Natural killer cell (primary cell): ENCODE data around the gene DCAF8. TPM values are rescaled to one million over a fixed set of nuclear protein-coding genes. Genes with fewer than 3 reads are reported as not detected.

ENCODE experiments used
- ATAC-seq, 3 donors: fragments of 150-1000 bp in 2 of 3; fragments of 200-7000 bp in 1 of 3; cut with Tn5 transposase; 1 replicate in 1 of 3; 2 replicates in 2 of 3; pipeline ENCODE4 v1.10.0; 2021; ENCODE audit warnings: mild to moderate bottlenecking in 2 of 3, moderate library complexity in 2 of 3
- DNase-seq, 2 donors: peaks; one replicate each; pipeline versions ENCODE4 v3.0.0 to v3.0.0-alpha.2; 2013 to 2021; ENCODE audit warnings: mixed read lengths in 1 of 2
- H3K27ac ChIP-seq: one replicate; pipeline ENCODE4 v1.5.1; 2013; ENCODE audit warnings: mild to moderate bottlenecking, low read length
- H3K27me3 ChIP-seq: one replicate; pipeline ENCODE4 v1.6.1; 2013; ENCODE audit warnings: low read length; ENCODE audit not compliant: control insufficient read depth, insufficient read depth
- H3K36me3 ChIP-seq: one replicate; pipeline ENCODE4 v1.6.1; 2013; ENCODE audit warnings: low read length; ENCODE audit not compliant: control insufficient read depth, insufficient read depth
- H3K4me1 ChIP-seq: one replicate; pipeline ENCODE4 v1.6.1; 2013; ENCODE audit warnings: low read length; ENCODE audit not compliant: control insufficient read depth, insufficient read depth
- H3K4me3 ChIP-seq: one replicate; pipeline ENCODE4 v1.5.1; 2013; ENCODE audit warnings: low read length
- H3K9me3 ChIP-seq: one replicate; pipeline ENCODE4 v1.6.1; 2013; ENCODE audit warnings: low read length; ENCODE audit not compliant: control insufficient read depth, insufficient read depth
- H3K27ac Mint-ChIP-seq, 2 donors: one replicate each; pipeline ENCODE4 v1.8.0; 2022; ENCODE audit warnings: mild to moderate bottlenecking in 2 of 2, mixed read lengths in 2 of 2, moderate library complexity in 1 of 2
- H3K27me3 Mint-ChIP-seq, 2 donors: one replicate each; pipeline ENCODE4 v1.8.0; 2022; ENCODE audit warnings: low read depth in 2 of 2, mixed read lengths in 2 of 2
- H3K36me3 Mint-ChIP-seq: one replicate; pipeline ENCODE4 v1.8.0; 2022; ENCODE audit warnings: mixed read lengths
- H3K4me1 Mint-ChIP-seq, 2 donors: one replicate each; pipeline ENCODE4 v1.8.0; 2022; ENCODE audit warnings: mixed read lengths in 2 of 2
- H3K4me3 Mint-ChIP-seq: one replicate; pipeline ENCODE4 v1.8.0; 2022; ENCODE audit warnings: mild to moderate bottlenecking, moderate library complexity, mixed read lengths
- H3K9me3 Mint-ChIP-seq, 2 donors: one replicate each; pipeline ENCODE4 v1.8.0; 2022; ENCODE audit warnings: mixed read lengths in 2 of 2
- WGBS: methylation state at CpG from one replicate; pipeline ENCODE4 v1.1.7; 2013; ENCODE audit warnings: missing lambda C conversion rate; ENCODE audit not compliant: insufficient coverage; 5-methylcytosine and 5-hydroxymethylcytosine counted together
- intact Hi-C: fragments of 100-400 bp; cut with micrococcal nuclease; formaldehyde crosslinking; loops from one replicate; pipeline ENCODE4 v1.14.2; 2022
- total RNA-seq, 4 donors: library from RNA; stranded (reverse); fragments of 120-200 nt in 1 of 4; gene quantifications; one replicate each; pipeline versions ENCODE4 v1.2.3 to v1.2.4, GENCODE V29; 2013 to 2022
- TF ChIP-seq, protein P1 (sequence below): fragments of 200-600 bp; IDR thresholded peaks from one replicate; pipeline ENCODE4 v1.8.0; 2022; ENCODE audit warnings: antibody characterized with exemption

The DCAF8 gene
- total RNA-seq, 3 donors from 2014 or later (not counting 1 experiment from before 2014, with no cell fraction given) = 189 to 201 (median 189) TPM

DNA sequence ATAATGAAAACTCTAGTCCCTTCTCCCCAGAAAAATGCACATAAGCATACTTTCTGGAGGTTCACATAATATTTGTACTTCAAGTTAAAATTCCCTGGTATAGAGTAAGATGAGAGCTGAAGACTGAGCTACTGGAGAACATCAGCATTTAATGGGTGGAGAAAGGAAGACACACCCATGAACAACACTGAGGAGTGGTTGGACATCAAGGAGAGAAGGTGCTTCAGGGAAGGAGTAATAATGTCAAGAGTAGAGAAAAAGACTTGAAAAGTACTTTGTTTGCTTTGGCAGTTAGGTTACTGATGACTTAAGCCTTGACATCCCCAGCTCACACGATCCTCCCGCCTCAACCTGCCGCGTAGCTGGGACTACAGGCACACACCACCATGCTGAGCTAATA lies 35.3 kb downstream of the DCAF8 start:
- no peaks in the 10 kb centered on the region for H3K27me3 Mint-ChIP-seq
- DNase-seq = no peak
- WGBS = 95% methylated on average over 4 of the region's 4 CpGs
- H3K27ac ChIP-seq = no peak overlapping the region
- no peak overlapping the region for H3K4me3 ChIP-seq
- no peaks in the 10 kb centered on the region for H3K4me1 ChIP-seq
- no peaks in the 10 kb centered on the region for H3K4me1 Mint-ChIP-seq
- no peak overlapping the region for H3K4me3 Mint-ChIP-seq
- no peaks in the 10 kb centered on the region for H3K9me3 Mint-ChIP-seq
- ATAC-seq = no peak
- TF ChIP-seq, protein P1, sequence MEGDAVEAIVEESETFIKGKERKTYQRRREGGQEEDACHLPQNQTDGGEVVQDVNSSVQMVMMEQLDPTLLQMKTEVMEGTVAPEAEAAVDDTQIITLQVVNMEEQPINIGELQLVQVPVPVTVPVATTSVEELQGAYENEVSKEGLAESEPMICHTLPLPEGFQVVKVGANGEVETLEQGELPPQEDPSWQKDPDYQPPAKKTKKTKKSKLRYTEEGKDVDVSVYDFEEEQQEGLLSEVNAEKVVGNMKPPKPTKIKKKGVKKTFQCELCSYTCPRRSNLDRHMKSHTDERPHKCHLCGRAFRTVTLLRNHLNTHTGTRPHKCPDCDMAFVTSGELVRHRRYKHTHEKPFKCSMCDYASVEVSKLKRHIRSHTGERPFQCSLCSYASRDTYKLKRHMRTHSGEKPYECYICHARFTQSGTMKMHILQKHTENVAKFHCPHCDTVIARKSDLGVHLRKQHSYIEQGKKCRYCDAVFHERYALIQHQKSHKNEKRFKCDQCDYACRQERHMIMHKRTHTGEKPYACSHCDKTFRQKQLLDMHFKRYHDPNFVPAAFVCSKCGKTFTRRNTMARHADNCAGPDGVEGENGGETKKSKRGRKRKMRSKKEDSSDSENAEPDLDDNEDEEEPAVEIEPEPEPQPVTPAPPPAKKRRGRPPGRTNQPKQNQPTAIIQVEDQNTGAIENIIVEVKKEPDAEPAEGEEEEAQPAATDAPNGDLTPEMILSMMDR = no peak
- H3K36me3 Mint-ChIP-seq = peaks cover 17% of the 10 kb centered on the region
- intact Hi-C loops = no loop called here
- H3K27ac Mint-ChIP-seq = no peak overlapping the region
- no peaks in the 10 kb centered on the region for H3K9me3 ChIP-seq
- H3K27me3 ChIP-seq = no peaks in the 10 kb centered on the region
- peaks cover 94% of the 10 kb centered on the region for H3K36me3 ChIP-seq

DNA sequence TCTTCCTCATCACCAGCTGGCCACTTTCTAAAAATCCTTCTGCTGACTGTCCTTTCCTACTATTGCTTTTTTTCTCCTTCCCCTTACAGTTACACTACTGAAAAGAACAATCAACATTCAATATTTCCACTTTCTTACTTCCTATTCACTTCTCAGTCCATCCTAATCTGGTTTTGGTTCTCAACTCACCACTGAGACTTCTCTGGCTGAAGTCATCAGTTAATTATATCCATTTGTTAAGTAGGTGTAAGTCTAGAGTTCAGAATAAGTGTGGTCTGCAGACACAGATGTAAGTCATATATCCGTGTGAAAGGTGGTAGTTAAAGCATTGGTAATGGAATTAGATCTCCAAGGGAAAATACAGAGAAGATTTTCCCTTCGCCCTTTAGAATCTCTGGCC lies 35.7 kb downstream of the DCAF8 start:
- peaks cover 17% of the 10 kb centered on the region for H3K36me3 Mint-ChIP-seq
- no peaks in the 10 kb centered on the region for H3K4me1 Mint-ChIP-seq
- H3K27me3 Mint-ChIP-seq = no peaks in the 10 kb centered on the region

DNA sequence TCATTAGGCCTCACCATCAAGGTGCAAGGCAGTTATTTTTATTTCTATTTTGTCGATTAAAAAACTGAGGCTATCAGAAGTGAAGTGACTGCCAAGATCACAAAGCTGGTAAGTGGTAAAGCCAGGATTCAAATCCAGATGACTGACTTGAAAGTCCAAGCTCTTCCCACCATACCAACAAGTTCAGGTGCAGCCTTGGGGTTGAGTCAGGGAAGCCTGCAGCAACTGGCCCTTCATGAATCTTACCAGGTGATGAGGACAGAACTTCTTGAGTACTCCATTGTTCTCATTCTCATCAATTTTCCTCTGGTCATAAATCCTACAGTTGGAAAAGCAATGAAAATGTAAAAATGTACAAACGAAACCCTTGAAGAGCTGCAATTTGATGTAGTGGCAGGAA lies 37.0 kb downstream of the DCAF8 start:
- Histone ChIP-seq H3K9me3 (no peaks in the 10 kb centered on the region), H3K4me3 (no peak overlapping the region), H3K27me3 (no peaks in the 10 kb centered on the region), H3K27ac (no peak overlapping the region), H3K36me3 (peaks cover 93% of the 10 kb centered on the region), H3K4me1 (no peaks in the 10 kb centered on the region)
- peaks cover 16% of the 10 kb centered on the region for H3K36me3 Mint-ChIP-seq
- no peak for DNase-seq
- H3K4me3 Mint-ChIP-seq = no peak overlapping the region
- TF ChIP-seq, protein P1 = no peak
- no peaks in the 10 kb centered on the region for H3K27me3 Mint-ChIP-seq
- 100% methylated on average over 2 of the region's 2 CpGs for WGBS
- no peaks in the 10 kb centered on the region for H3K9me3 Mint-ChIP-seq
- no peaks in the 10 kb centered on the region for H3K4me1 Mint-ChIP-seq
- no peak for ATAC-seq
- intact Hi-C loops = no loop called here
- no peak overlapping the region for H3K27ac Mint-ChIP-seq

More for the DNA sequence above, 35.7 kb downstream of the DCAF8 start:
- H3K27me3 ChIP-seq = no peaks in the 10 kb centered on the region
- no peaks in the 10 kb centered on the region for H3K9me3 ChIP-seq
- H3K4me3 ChIP-seq = no peak overlapping the region
- Mint-ChIP-seq H3K27ac (no peak overlapping the region), H3K9me3 (no peaks in the 10 kb centered on the region), H3K4me3 (no peak overlapping the region)
- 82% methylated on average over 1 of the region's 2 CpGs for WGBS
- no peaks in the 10 kb centered on the region for H3K4me1 ChIP-seq
- ATAC-seq (no peak), DNase-seq (no peak)
- H3K27ac ChIP-seq = no peak overlapping the region
- TF ChIP-seq, protein P1 = no peak
- H3K36me3 ChIP-seq = peaks cover 93% of the 10 kb centered on the region
- intact Hi-C loops = no loop called here

DNA sequence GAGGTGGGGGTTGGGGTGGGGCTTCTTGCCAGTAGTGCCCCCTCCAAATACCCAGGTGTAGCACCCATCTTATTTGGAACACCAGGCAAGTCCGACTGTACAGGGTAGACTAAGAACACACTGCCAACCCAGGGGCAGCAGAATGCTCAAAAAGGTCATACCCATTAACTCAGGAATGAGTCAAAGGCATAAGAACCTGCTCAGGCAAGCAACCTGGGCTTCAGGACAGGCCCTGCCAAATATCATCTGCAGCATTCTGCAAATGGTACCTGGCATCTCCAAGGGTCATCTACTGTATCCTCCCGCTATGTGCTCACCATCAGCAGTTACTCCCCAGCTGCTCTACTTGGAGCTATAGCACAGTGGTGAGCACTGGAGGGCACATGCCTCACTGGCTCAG lies 37.7 kb downstream of the DCAF8 start:
- H3K27ac Mint-ChIP-seq = no peak overlapping the region
- ATAC-seq (no peak), DNase-seq (no peak)
- Histone ChIP-seq H3K4me1 (no peaks in the 10 kb centered on the region), H3K27me3 (no peaks in the 10 kb centered on the region), H3K4me3 (no peak overlapping the region), H3K36me3 (peaks cover 94% of the 10 kb centered on the region), H3K27ac (no peak overlapping the region), H3K9me3 (no peaks in the 10 kb centered on the region)
- intact Hi-C loops = no loop called here
- H3K36me3 Mint-ChIP-seq = peaks cover 9% of the 10 kb centered on the region
- H3K9me3 Mint-ChIP-seq = no peaks in the 10 kb centered on the region
- no peaks in the 10 kb centered on the region for H3K4me1 Mint-ChIP-seq
- no peak overlapping the region for H3K4me3 Mint-ChIP-seq
- 100% methylated on average over 2 of the region's 2 CpGs for WGBS
- H3K27me3 Mint-ChIP-seq = no peaks in the 10 kb centered on the region
- TF ChIP-seq, protein P1 = no peak
